Measurements from ENCODE around the gene RASA3. TPM values are rescaled to one million over a fixed set of nuclear protein-coding genes. Genes with fewer than 3 reads are reported as not detected.

The RASA3 gene
- total RNA-seq, 5 donors from 2014 or later (not counting 1 experiment from before 2014, with no cell fraction given), result 223 to 267 (median 238) TPM

DNA sequence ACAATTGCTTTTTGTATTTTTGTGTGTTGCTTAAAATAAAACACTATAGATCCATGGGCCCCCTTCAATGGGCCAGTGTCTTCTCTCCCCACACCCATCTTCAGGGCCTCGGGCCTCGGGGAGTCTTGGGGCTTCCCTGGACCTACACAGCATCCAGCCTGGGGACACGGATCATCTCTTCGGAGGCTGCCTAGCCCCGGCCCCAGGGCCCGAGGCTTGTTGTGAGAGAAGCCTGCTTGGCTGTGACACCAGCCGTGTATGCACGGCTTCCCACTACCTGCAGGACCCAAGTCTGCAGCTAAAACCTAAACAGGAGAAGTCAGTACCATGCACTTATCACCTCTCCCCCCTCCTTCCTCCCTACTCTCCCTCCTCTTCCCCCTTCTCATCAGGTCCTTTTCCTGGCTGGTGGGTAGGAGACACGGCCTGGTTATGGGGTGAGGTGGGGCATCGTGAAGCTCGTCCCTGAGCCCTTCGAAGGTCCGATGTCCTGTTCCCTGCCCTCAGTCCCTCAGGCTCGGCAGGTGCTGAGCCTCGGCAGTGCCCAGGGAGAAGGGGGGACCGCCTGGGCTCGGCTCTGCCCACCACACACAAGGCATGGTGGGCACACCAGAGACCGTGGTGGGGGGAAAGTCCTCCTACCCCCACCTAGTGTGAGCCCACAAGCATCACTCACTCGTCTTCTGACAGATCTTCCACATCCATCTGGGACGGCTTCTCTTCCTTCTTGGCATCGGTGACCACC lies 168.0 kb downstream of the RASA3 start:
- Histone ChIP-seq H3K9me3 (no peaks in the 10 kb centered on the region), H3K4me3 (ENCODE audit: control insufficient read depth in 1 of 2, extremely low read depth in 1 of 2, low read length in 1 of 2) (no peak overlapping the region), H3K4me1 (ENCODE audit: control insufficient read depth in 1 of 2, extremely low read depth in 1 of 2, insufficient read depth in 2 of 2, low read length in 2 of 2) (no peaks in the 10 kb centered on the region), H3K27ac (ENCODE audit: low read length) (no peak overlapping the region), H3K27me3 (replicated peaks in 1 of 2; ENCODE audit: control insufficient read depth in 2 of 2, extremely low read depth in 1 of 2, insufficient read depth in 2 of 2, low read length in 1 of 2) (no peaks in the 10 kb centered on the region), H3K36me3 (ENCODE audit: control insufficient read depth in 2 of 2, extremely low read depth in 1 of 2, insufficient read depth in 1 of 2, low read length in 1 of 2) (peaks cover 8 to 19% of the 10 kb centered on the region in 2 donors)
- CTCF ChIA-PET, result no interaction called here
- 87% methylated on average over 8 of the region's 21 CpGs for WGBS (ENCODE audit: insufficient coverage)
- H3K27ac Mint-ChIP-seq, result no peak overlapping the region
- peaks cover 0 to 2% (median 0%) of the 10 kb centered on the region in 3 donors for H3K4me1 Mint-ChIP-seq
- no peaks in the 10 kb centered on the region for H3K27me3 Mint-ChIP-seq
- ATAC-seq (replicated peaks in 1 of 4) (no peak), DNase-seq (no peak)
- no peak overlapping the region for H3K4me3 Mint-ChIP-seq
- POLR2A ChIA-PET, result no interaction called here
- H3K36me3 Mint-ChIP-seq, result peaks cover 11% of the 10 kb centered on the region
- H3K9me3 Mint-ChIP-seq, result no peaks in the 10 kb centered on the region

DNA sequence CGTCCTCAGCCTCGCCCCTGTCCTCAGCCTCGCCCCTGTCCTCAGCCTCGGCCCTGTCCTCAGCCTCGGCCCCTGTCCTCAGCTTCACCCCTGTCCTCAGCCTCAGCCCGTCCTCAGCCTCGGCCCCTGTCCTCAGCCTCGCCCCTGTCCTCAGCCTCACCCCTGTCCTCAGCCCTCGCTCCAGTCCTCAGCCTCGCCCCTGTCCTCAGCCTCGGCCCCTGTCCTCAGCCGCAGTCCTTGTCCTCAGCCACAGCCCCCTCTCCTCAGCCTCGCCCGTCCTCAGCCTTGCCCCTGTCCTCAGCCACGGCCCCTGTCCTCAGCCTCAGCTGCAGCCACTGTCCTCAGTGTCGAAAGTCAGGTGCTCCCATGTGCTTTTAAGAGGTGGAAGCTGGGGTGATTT lies 169.0 kb downstream of the RASA3 start:
- ChIA-PET CTCF (no interaction called here), POLR2A (no interaction called here)
- no peaks in the 10 kb centered on the region for H3K27me3 ChIP-seq (replicated peaks in 1 of 2; ENCODE audit: control insufficient read depth in 2 of 2, extremely low read depth in 1 of 2, insufficient read depth in 2 of 2, low read length in 1 of 2)
- DNase-seq (no peak), ATAC-seq (replicated peaks in 1 of 4) (no peak)
- Mint-ChIP-seq H3K36me3 (peaks cover 11% of the 10 kb centered on the region), H3K9me3 (no peaks in the 10 kb centered on the region), H3K27ac (no peak overlapping the region), H3K4me3 (no peak overlapping the region), H3K27me3 (no peaks in the 10 kb centered on the region), H3K4me1 (peaks cover 0 to 3% (median 0%) of the 10 kb centered on the region in 3 donors)
- H3K4me3 ChIP-seq (ENCODE audit: control insufficient read depth in 1 of 2, extremely low read depth in 1 of 2, low read length in 1 of 2), result no peak overlapping the region
- 93% methylated on average over 5 of the region's 16 CpGs for WGBS (ENCODE audit: insufficient coverage)
- no peak overlapping the region for H3K27ac ChIP-seq (ENCODE audit: low read length)
- H3K9me3 ChIP-seq, result no peaks in the 10 kb centered on the region
- peaks cover 4 to 24% of the 10 kb centered on the region in 2 donors for H3K36me3 ChIP-seq (ENCODE audit: control insufficient read depth in 2 of 2, extremely low read depth in 1 of 2, insufficient read depth in 1 of 2, low read length in 1 of 2)
- no peaks in the 10 kb centered on the region for H3K4me1 ChIP-seq (ENCODE audit: control insufficient read depth in 1 of 2, extremely low read depth in 1 of 2, insufficient read depth in 2 of 2, low read length in 2 of 2)

DNA sequence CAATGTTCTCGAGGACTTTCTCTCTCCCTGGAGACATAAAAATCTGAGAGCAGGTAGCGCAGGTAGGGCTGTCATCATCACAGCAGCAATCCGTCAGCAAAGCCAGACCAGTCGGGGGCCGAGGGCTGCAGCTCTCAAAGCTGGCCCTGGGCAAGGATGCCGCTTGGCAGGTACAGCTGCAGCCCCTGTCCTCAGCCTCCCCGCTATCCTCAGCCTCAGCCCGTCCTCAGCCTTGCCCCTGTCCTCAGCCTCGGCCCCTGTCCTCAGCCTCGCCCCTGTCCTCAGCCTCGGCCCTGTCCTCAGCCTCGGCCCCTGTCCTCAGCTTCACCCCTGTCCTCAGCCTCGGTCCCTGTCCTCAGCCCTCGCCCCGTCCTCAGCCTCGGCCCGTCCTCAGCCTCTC lies 169.4 kb downstream of the RASA3 start:
- ATAC-seq (replicated peaks in 1 of 4) (no peak), DNase-seq (no peak)
- Histone ChIP-seq H3K9me3 (no peaks in the 10 kb centered on the region), H3K27me3 (replicated peaks in 1 of 2; ENCODE audit: control insufficient read depth in 2 of 2, extremely low read depth in 1 of 2, insufficient read depth in 2 of 2, low read length in 1 of 2) (no peaks in the 10 kb centered on the region), H3K4me3 (ENCODE audit: control insufficient read depth in 1 of 2, extremely low read depth in 1 of 2, low read length in 1 of 2) (no peak overlapping the region), H3K36me3 (ENCODE audit: control insufficient read depth in 2 of 2, extremely low read depth in 1 of 2, insufficient read depth in 1 of 2, low read length in 1 of 2) (peaks cover 2 to 25% of the 10 kb centered on the region in 2 donors), H3K4me1 (ENCODE audit: control insufficient read depth in 1 of 2, extremely low read depth in 1 of 2, insufficient read depth in 2 of 2, low read length in 2 of 2) (no peaks in the 10 kb centered on the region), H3K27ac (ENCODE audit: low read length) (no peak overlapping the region)
- 90% methylated on average over 13 of the region's 17 CpGs for WGBS (ENCODE audit: insufficient coverage)
- no peaks in the 10 kb centered on the region for H3K9me3 Mint-ChIP-seq
- POLR2A ChIA-PET, result no interaction called here
- H3K27me3 Mint-ChIP-seq, result no peaks in the 10 kb centered on the region
- peaks cover 0 to 4% (median 4%) of the 10 kb centered on the region in 3 donors for H3K4me1 Mint-ChIP-seq
- H3K27ac Mint-ChIP-seq, result no peak overlapping the region
- CTCF ChIA-PET, result no interaction called here
- H3K4me3 Mint-ChIP-seq, result no peak overlapping the region
- peaks cover 11% of the 10 kb centered on the region for H3K36me3 Mint-ChIP-seq

DNA sequence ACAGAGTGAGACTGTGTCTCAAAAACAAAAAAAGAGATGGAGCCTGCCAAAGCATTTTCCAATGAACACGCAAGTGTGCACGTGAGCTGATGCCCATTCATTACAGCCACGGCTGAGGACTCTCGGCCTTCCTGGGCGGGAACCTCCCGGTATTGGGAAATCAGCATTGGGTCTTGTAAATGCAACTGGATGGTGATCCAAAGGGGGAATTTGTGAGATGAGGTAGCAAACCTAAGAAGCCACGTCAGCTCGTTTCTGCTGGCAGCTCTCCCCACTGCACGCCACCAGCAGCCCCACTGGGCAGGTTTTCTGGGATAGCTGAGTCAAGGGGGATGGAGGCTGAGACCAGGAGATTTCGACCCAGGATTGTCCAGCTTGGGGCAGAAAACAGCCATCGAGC lies 170.0 kb downstream of the RASA3 start:
- no peak overlapping the region for H3K27ac Mint-ChIP-seq
- CTCF ChIA-PET, result no interaction called here
- H3K36me3 Mint-ChIP-seq, result peaks cover 14% of the 10 kb centered on the region
- no peak overlapping the region for H3K27ac ChIP-seq (ENCODE audit: low read length)
- H3K27me3 ChIP-seq (replicated peaks in 1 of 2; ENCODE audit: control insufficient read depth in 2 of 2, extremely low read depth in 1 of 2, insufficient read depth in 2 of 2, low read length in 1 of 2), result no peaks in the 10 kb centered on the region
- no peak overlapping the region for H3K4me3 ChIP-seq (ENCODE audit: control insufficient read depth in 1 of 2, extremely low read depth in 1 of 2, low read length in 1 of 2)
- H3K4me3 Mint-ChIP-seq, result no peak overlapping the region
- H3K9me3 ChIP-seq, result no peaks in the 10 kb centered on the region
- H3K27me3 Mint-ChIP-seq, result no peaks in the 10 kb centered on the region
- no peaks in the 10 kb centered on the region for H3K9me3 Mint-ChIP-seq
- H3K4me1 Mint-ChIP-seq, result peaks cover 0 to 4% (median 4%) of the 10 kb centered on the region in 3 donors
- DNase-seq, result no peak
- peaks cover 2 to 19% of the 10 kb centered on the region in 2 donors for H3K36me3 ChIP-seq (ENCODE audit: control insufficient read depth in 2 of 2, extremely low read depth in 1 of 2, insufficient read depth in 1 of 2, low read length in 1 of 2)
- H3K4me1 ChIP-seq (ENCODE audit: control insufficient read depth in 1 of 2, extremely low read depth in 1 of 2, insufficient read depth in 2 of 2, low read length in 2 of 2), result no peaks in the 10 kb centered on the region
- ATAC-seq (replicated peaks in 1 of 4), result no peak
- 80% methylated on average over 11 of the region's 11 CpGs for WGBS (ENCODE audit: insufficient coverage)
- POLR2A ChIA-PET, result interaction anchor here in 1 of 2 donors (0.6 kb wide), 1 partner anchor 246 kb away, joined by 3 read pairs; no protein-coding TSS in a partner anchor

DNA sequence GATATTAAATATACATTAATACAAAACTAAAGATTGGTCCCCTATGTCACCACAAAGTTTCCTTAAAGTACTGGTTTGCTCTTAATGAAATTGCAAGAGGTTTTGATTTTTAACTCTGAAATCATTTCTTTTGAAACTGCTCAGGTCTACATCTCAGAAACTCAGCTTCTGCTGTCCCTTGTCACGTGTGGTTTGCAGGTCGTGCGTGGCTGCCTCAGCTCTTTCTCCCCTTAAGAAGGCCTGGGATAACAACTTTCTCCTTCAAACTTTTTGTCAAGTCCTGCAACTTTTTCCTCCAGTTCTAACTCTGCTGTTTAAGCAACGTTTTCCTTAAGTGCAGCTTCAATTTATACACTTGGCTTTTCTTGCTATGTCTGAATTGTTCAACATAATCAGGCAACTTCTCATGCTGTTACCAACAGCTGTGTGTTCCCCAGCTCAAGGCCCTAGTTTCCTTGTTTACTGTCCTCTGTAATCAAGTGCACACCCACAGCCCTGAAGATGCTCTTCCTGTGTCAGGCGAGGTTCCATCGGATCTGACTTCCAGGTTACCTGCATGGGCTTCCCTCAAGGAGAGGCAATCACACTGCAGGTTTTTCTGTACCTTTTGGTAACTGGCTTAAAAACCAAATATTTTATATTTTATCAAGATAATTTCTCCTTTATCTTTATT lies 172.0 kb downstream of the RASA3 start:
- Mint-ChIP-seq H3K9me3 (peaks cover 0 to 3% (median 0%) of the 10 kb centered on the region in 3 donors), H3K4me1 (peaks cover 0 to 10% (median 4%) of the 10 kb centered on the region in 3 donors), H3K27me3 (no peaks in the 10 kb centered on the region), H3K27ac (peak overlapping the region in 1 of 2 donors; percentile 12), H3K36me3 (peaks cover 24% of the 10 kb centered on the region), H3K4me3 (no peak overlapping the region)
- no peak for DNase-seq
- ChIA-PET POLR2A (no interaction called here), CTCF (no interaction called here)
- Histone ChIP-seq H3K27me3 (replicated peaks in 1 of 2; ENCODE audit: control insufficient read depth in 2 of 2, extremely low read depth in 1 of 2, insufficient read depth in 2 of 2, low read length in 1 of 2) (no peaks in the 10 kb centered on the region), H3K36me3 (ENCODE audit: control insufficient read depth in 2 of 2, extremely low read depth in 1 of 2, insufficient read depth in 1 of 2, low read length in 1 of 2) (peaks cover 12 to 26% of the 10 kb centered on the region in 2 donors), H3K9me3 (no peaks in the 10 kb centered on the region), H3K27ac (ENCODE audit: low read length) (no peak overlapping the region), H3K4me3 (ENCODE audit: control insufficient read depth in 1 of 2, extremely low read depth in 1 of 2, low read length in 1 of 2) (no peak overlapping the region), H3K4me1 (ENCODE audit: control insufficient read depth in 1 of 2, extremely low read depth in 1 of 2, insufficient read depth in 2 of 2, low read length in 2 of 2) (no peaks in the 10 kb centered on the region)
- WGBS (ENCODE audit: insufficient coverage), result 77% methylated on average over 4 of the region's 6 CpGs
- ATAC-seq (replicated peaks in 1 of 4), result no peak

DNA sequence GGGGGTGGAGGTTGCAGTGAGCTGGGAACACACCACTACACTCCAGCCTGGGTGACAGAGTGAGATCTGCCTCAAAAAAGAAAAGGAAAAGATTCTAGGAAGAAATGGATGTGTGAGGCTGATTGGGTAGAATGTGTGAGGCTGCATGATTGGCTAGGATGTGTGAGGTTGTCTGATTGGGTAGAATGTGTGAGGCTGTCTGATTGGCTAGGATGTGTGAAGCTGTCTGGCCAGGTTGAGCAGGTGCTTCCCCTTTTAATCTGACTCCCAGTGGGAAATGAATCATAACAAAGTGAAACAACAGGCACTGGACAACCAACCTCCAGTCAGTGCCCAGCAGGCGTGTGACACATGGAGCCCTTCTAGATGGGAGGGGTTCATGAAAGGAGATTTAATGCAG lies 173.2 kb downstream of the RASA3 start:
- Histone ChIP-seq H3K27ac (ENCODE audit: low read length) (no peak overlapping the region), H3K4me3 (ENCODE audit: control insufficient read depth in 1 of 2, extremely low read depth in 1 of 2, low read length in 1 of 2) (no peak overlapping the region), H3K36me3 (ENCODE audit: control insufficient read depth in 2 of 2, extremely low read depth in 1 of 2, insufficient read depth in 1 of 2, low read length in 1 of 2) (peaks cover 23 to 24% of the 10 kb centered on the region in 2 donors), H3K9me3 (no peaks in the 10 kb centered on the region), H3K27me3 (replicated peaks in 1 of 2; ENCODE audit: control insufficient read depth in 2 of 2, extremely low read depth in 1 of 2, insufficient read depth in 2 of 2, low read length in 1 of 2) (no peaks in the 10 kb centered on the region), H3K4me1 (ENCODE audit: control insufficient read depth in 1 of 2, extremely low read depth in 1 of 2, insufficient read depth in 2 of 2, low read length in 2 of 2) (no peaks in the 10 kb centered on the region)
- peaks cover 0 to 14% (median 4%) of the 10 kb centered on the region in 3 donors for H3K4me1 Mint-ChIP-seq
- peaks cover 34% of the 10 kb centered on the region for H3K36me3 Mint-ChIP-seq
- WGBS (ENCODE audit: insufficient coverage), result no CpG with 5 or more reads among the region's 1 CpG
- H3K27me3 Mint-ChIP-seq, result no peaks in the 10 kb centered on the region
- ATAC-seq (replicated peaks in 1 of 4) (no peak), DNase-seq (no peak)
- H3K27ac Mint-ChIP-seq, result peak overlapping the region in 1 of 2 donors; percentile 12
- no peak overlapping the region for H3K4me3 Mint-ChIP-seq
- peaks cover 0 to 3% (median 0%) of the 10 kb centered on the region in 3 donors for H3K9me3 Mint-ChIP-seq
- ChIA-PET POLR2A (no interaction called here), CTCF (no interaction called here)
